K562 (cell line): ENCODE data around the gene NCCRP1.

Experiments used
- ATF7 ChIP-seq: fragments of 450-650 bp; IDR thresholded peaks from 2 replicates; pipeline ENCODE4 v1.7.1; 2014; ENCODE audit warnings: mild to moderate bottlenecking, moderate library complexity
- EZH2 ChIP-seq: IDR thresholded peaks from 2 replicates; pipeline ENCODE4 v1.6.1; 2012; ENCODE audit warnings: low read depth, mild to moderate bottlenecking, inconsistent platforms, low read length, borderline replicate concordance
- FOSL1 ChIP-seq: fragments of 200-800 bp; sonication (Bioruptor generic); conservative IDR thresholded peaks from 2 replicates; pipeline ENCODE4 v1.6.1; 2016; ENCODE audit warnings: missing genetic modification characterization, missing compliant biosample characterization
- JUND ChIP-seq, 2 experiments: IDR thresholded peaks; 2 replicates in 1 of 2; 3 replicates in 1 of 2; pipeline ENCODE4 v1.6.1; 2011; ENCODE audit warnings: borderline replicate concordance in 2 of 2, low read depth in 2 of 2, low read length in 2 of 2, improper control_type of control experiment in 1 of 2, missing biosample characterization in 1 of 2, missing genetic modification characterization in 1 of 2, missing genetic modification reagents in 1 of 2
- NBN ChIP-seq: fragments of 450-650 bp; IDR thresholded peaks from 2 replicates; pipeline ENCODE4 v1.6.1; 2016; ENCODE audit warnings: low read depth, mild to moderate bottlenecking
- POLR2A ChIP-seq: fragments of 450-650 bp; conservative IDR thresholded peaks from 2 replicates; pipeline ENCODE4 v1.6.1; 2016
- POLR2AphosphoS5 ChIP-seq: IDR thresholded peaks from 2 replicates; pipeline ENCODE4 v1.6.1; 2011; ENCODE audit warnings: mild to moderate bottlenecking, low read depth, low read length, moderate library complexity; ENCODE audit not compliant: control insufficient read depth, insufficient read depth
- SOX6 ChIP-seq: fragments of 450-650 bp; IDR thresholded peaks from 2 replicates; pipeline ENCODE4 v1.6.1; 2014; ENCODE audit warnings: mild to moderate bottlenecking
- TAF15 ChIP-seq: fragments of 200-400 bp; formaldehyde crosslinking; IDR thresholded peaks from 2 replicates; pipeline ENCODE4 v1.6.1; 2017; ENCODE audit warnings: mild to moderate bottlenecking, low read depth, low read length, moderate library complexity
- TCF3 ChIP-seq: sonication (generic); formaldehyde crosslinking; IDR thresholded peaks from 2 replicates; pipeline ENCODE4 v1.4.0; 2020; ENCODE audit warnings: mild to moderate bottlenecking, missing genetic modification reagents
- ZFX ChIP-seq: sonication (generic); formaldehyde crosslinking; IDR thresholded peaks from 2 replicates; pipeline ENCODE4 v1.8.0; 2022; ENCODE audit warnings: mild to moderate bottlenecking, missing genetic modification reagents, moderate library complexity
- TF ChIP-seq, protein P1 (sequence below), 2 experiments: fragments of 450-650 bp in 1 of 2; sonication (generic) in 1 of 2; formaldehyde crosslinking in 1 of 2; IDR thresholded peaks; 2 replicates each; pipeline versions ENCODE4 v1.7.1 to v1.9.0; 2016 to 2022; ENCODE audit warnings: inconsistent platforms in 1 of 2, mild to moderate bottlenecking in 1 of 2, missing genetic modification reagents in 1 of 2
- TF ChIP-seq, protein P2 (sequence below): sonication (generic); formaldehyde crosslinking; IDR thresholded peaks from 2 replicates; pipeline ENCODE4 v1.8.0; 2022; ENCODE audit warnings: mild to moderate bottlenecking, low read depth, missing genetic modification reagents
- TF ChIP-seq, protein P3 (sequence below): sonication (generic); formaldehyde crosslinking; IDR thresholded peaks from 2 replicates; pipeline ENCODE4 v1.8.1; 2023; ENCODE audit warnings: mild to moderate bottlenecking, missing genetic modification reagents

DNA sequence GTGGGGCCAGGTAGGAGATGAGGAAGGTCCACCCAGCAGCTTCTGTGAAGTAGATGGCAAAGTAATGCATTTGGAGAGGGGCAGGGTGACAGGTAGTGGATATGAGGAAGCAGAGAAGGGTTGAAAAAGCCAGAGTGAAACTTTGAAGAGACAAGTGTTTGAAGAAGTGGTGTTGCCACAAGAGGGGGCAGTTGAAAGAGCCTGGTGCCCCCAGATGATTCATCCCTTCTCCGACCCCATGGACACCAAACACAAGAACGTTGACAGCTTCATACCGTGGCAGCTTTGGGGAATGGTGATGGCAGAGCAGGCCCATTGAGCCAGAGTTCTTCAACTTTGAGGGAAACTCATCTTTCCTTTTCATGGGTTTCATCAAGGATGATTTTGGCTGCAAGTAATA, 28.1 kb downstream of the NCCRP1 start:
- no peak for TF ChIP-seq TCF3
- no peak for TF ChIP-seq POLR2A
- no peak for TF ChIP-seq POLR2AphosphoS5
- TF ChIP-seq ATF7, result no peak
- TF ChIP-seq SOX6, result no peak
- TF ChIP-seq, protein P1, sequence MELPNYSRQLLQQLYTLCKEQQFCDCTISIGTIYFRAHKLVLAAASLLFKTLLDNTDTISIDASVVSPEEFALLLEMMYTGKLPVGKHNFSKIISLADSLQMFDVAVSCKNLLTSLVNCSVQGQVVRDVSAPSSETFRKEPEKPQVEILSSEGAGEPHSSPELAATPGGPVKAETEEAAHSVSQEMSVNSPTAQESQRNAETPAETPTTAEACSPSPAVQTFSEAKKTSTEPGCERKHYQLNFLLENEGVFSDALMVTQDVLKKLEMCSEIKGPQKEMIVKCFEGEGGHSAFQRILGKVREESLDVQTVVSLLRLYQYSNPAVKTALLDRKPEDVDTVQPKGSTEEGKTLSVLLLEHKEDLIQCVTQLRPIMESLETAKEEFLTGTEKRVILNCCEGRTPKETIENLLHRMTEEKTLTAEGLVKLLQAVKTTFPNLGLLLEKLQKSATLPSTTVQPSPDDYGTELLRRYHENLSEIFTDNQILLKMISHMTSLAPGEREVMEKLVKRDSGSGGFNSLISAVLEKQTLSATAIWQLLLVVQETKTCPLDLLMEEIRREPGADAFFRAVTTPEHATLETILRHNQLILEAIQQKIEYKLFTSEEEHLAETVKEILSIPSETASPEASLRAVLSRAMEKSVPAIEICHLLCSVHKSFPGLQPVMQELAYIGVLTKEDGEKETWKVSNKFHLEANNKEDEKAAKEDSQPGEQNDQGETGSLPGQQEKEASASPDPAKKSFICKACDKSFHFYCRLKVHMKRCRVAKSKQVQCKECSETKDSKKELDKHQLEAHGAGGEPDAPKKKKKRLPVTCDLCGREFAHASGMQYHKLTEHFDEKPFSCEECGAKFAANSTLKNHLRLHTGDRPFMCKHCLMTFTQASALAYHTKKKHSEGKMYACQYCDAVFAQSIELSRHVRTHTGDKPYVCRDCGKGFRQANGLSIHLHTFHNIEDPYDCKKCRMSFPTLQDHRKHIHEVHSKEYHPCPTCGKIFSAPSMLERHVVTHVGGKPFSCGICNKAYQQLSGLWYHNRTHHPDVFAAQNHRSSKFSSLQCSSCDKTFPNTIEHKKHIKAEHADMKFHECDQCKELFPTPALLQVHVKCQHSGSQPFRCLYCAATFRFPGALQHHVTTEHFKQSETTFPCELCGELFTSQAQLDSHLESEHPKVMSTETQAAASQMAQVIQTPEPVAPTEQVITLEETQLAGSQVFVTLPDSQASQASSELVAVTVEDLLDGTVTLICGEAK (IDR thresholded peaks at IDR 0.05), result no peak
- TF ChIP-seq, protein P1 (CRISPR knock-in tag; IDR thresholded peaks at IDR 0.05), result no peak
- no peak for TF ChIP-seq FOSL1 (tag)
- no peak for TF ChIP-seq ZFX (CRISPR knock-in tag)
- TF ChIP-seq TAF15, result no peak
- TF ChIP-seq, protein P2, sequence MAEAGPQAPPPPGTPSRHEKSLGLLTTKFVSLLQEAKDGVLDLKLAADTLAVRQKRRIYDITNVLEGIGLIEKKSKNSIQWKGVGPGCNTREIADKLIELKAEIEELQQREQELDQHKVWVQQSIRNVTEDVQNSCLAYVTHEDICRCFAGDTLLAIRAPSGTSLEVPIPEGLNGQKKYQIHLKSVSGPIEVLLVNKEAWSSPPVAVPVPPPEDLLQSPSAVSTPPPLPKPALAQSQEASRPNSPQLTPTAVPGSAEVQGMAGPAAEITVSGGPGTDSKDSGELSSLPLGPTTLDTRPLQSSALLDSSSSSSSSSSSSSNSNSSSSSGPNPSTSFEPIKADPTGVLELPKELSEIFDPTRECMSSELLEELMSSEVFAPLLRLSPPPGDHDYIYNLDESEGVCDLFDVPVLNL (CRISPR knock-in tag), result no peak
- no peak for TF ChIP-seq EZH2
- peak; percentile 54; the same call in 1 of the 2 replicates for TF ChIP-seq JUND (IDR thresholded peaks at IDR 0.05; ENCODE audit: borderline replicate concordance, low read depth, low read length)
- peak; percentile 53; the same call in 1 of the 3 replicates for TF ChIP-seq JUND (tag; IDR thresholded peaks at IDR 0.05; ENCODE audit: borderline replicate concordance, low read depth, low read length)
- TF ChIP-seq, protein P3, sequence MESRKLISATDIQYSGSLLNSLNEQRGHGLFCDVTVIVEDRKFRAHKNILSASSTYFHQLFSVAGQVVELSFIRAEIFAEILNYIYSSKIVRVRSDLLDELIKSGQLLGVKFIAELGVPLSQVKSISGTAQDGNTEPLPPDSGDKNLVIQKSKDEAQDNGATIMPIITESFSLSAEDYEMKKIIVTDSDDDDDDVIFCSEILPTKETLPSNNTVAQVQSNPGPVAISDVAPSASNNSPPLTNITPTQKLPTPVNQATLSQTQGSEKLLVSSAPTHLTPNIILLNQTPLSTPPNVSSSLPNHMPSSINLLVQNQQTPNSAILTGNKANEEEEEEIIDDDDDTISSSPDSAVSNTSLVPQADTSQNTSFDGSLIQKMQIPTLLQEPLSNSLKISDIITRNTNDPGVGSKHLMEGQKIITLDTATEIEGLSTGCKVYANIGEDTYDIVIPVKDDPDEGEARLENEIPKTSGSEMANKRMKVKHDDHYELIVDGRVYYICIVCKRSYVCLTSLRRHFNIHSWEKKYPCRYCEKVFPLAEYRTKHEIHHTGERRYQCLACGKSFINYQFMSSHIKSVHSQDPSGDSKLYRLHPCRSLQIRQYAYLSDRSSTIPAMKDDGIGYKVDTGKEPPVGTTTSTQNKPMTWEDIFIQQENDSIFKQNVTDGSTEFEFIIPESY (CRISPR knock-in tag), result no peak
- no peak for TF ChIP-seq NBN
